H9 (cell line): ENCODE results near the gene YIPF1. TPM values are rescaled to one million over a fixed set of nuclear protein-coding genes. Genes with fewer than 3 reads are reported as not detected.

Experiments used
- DNase-seq: peaks from one replicate; pipeline ENCODE4 v3.0.0-alpha.2; 2017
- H2AFZ ChIP-seq: one replicate; pipeline ENCODE4 v1.6.1; 2013; ENCODE audit warnings: mild to moderate bottlenecking, low read length, control low read depth, moderate library complexity
- H2AK5ac ChIP-seq: 2 replicates; pipeline ENCODE4 v1.6.1; 2013; ENCODE audit warnings: low read length, control low read depth, mixed read lengths; ENCODE audit not compliant: insufficient read length
- H2BK120ac ChIP-seq: one replicate; pipeline ENCODE4 v1.6.1; 2013; ENCODE audit warnings: low read depth, mild to moderate bottlenecking, low read length, control low read depth, inconsistent platforms; ENCODE audit not compliant: poor library complexity, severe bottlenecking
- H2BK12ac ChIP-seq: 2 replicates; pipeline ENCODE4 v1.6.1; 2013; ENCODE audit warnings: low read length, control low read depth, mixed read lengths, low read depth; ENCODE audit not compliant: insufficient read length
- H2BK15ac ChIP-seq: 2 replicates; pipeline ENCODE4 v1.6.1; 2013; ENCODE audit warnings: low read depth, low read length, control low read depth
- H2BK20ac ChIP-seq: one replicate; pipeline ENCODE4 v1.6.1; 2013; ENCODE audit warnings: low read depth, mild to moderate bottlenecking, low read length, control low read depth, inconsistent platforms; ENCODE audit not compliant: poor library complexity, severe bottlenecking
- H2BK5ac ChIP-seq: 2 replicates; pipeline ENCODE4 v1.6.1; 2013; ENCODE audit warnings: low read length, control low read depth, mixed read lengths; ENCODE audit not compliant: insufficient read length
- H3K14ac ChIP-seq: 2 replicates; pipeline ENCODE4 v1.6.1; 2013; ENCODE audit warnings: low read length, control low read depth; ENCODE audit not compliant: insufficient read depth
- H3K18ac ChIP-seq: 2 replicates; pipeline ENCODE4 v1.6.1; 2013; ENCODE audit warnings: low read depth, mild to moderate bottlenecking, mixed read lengths, low read length, control low read depth; ENCODE audit not compliant: insufficient read length
- H3K23ac ChIP-seq: 2 replicates; pipeline ENCODE4 v1.6.1; 2013; ENCODE audit warnings: low read length, control low read depth, mixed read lengths, low read depth; ENCODE audit not compliant: insufficient read length
- H3K23me2 ChIP-seq: 2 replicates; pipeline ENCODE4 v1.6.1; 2013; ENCODE audit warnings: low read depth, mild to moderate bottlenecking, mixed read lengths, low read length, control low read depth; ENCODE audit not compliant: insufficient read length, poor library complexity, severe bottlenecking
- H3K27ac ChIP-seq: 2 replicates; pipeline ENCODE4 v1.5.1; 2013; ENCODE audit warnings: low read length, control low read depth, mixed read lengths, low read depth; ENCODE audit not compliant: insufficient read length
- H3K27me3 ChIP-seq: 2 replicates; pipeline ENCODE4 v1.6.1; 2013; ENCODE audit warnings: low read length, control low read depth, inconsistent platforms; ENCODE audit not compliant: insufficient read depth
- H3K4ac ChIP-seq: 2 replicates; pipeline ENCODE4 v1.6.1; 2013; ENCODE audit warnings: low read depth, mild to moderate bottlenecking, control low read depth, inconsistent platforms, low read length, moderate library complexity
- H3K4me1 ChIP-seq: 2 replicates; pipeline ENCODE4 v1.6.1; 2013; ENCODE audit warnings: low read length, control low read depth, inconsistent platforms; ENCODE audit not compliant: insufficient read depth
- H3K4me2 ChIP-seq: 2 replicates; pipeline ENCODE4 v1.6.1; 2013; ENCODE audit warnings: low read length, control low read depth, mixed read lengths; ENCODE audit not compliant: insufficient read length, insufficient read depth
- H3K56ac ChIP-seq: 2 replicates; pipeline ENCODE4 v1.6.1; 2013; ENCODE audit warnings: low read depth, mild to moderate bottlenecking, mixed read lengths, low read length, control low read depth; ENCODE audit not compliant: insufficient read length
- H3K79me1 ChIP-seq: 2 replicates; pipeline ENCODE4 v1.6.1; 2013; ENCODE audit warnings: low read depth, mild to moderate bottlenecking, moderate library complexity, low read length, control low read depth, inconsistent platforms; ENCODE audit not compliant: insufficient read depth, poor library complexity, severe bottlenecking
- H3K79me2 ChIP-seq: 2 replicates; pipeline ENCODE4 v1.6.1; 2013; ENCODE audit warnings: low read length, control low read depth, inconsistent platforms; ENCODE audit not compliant: insufficient read depth
- H3K9ac ChIP-seq: 2 replicates; pipeline ENCODE4 v1.6.1; 2013; ENCODE audit warnings: low read length, control low read depth, mixed read lengths; ENCODE audit not compliant: insufficient read length; ENCODE audit errors: extremely low read depth
- H3K9me3 ChIP-seq: one replicate; pipeline ENCODE4 v1.6.1; 2013; ENCODE audit warnings: low read depth, low read length, inconsistent platforms; ENCODE audit not compliant: control insufficient read depth
- H3T11ph ChIP-seq: one replicate; pipeline ENCODE4 v1.6.1; 2013; ENCODE audit warnings: mild to moderate bottlenecking, low read length, control low read depth, inconsistent platforms
- H4K20me1 ChIP-seq: one replicate; pipeline ENCODE4 v1.6.1; 2013; ENCODE audit not compliant: control insufficient read depth, insufficient read length, insufficient read depth
- H4K5ac ChIP-seq: 2 replicates; pipeline ENCODE4 v1.6.1; 2013; ENCODE audit warnings: low read depth, mild to moderate bottlenecking, mixed read lengths, low read length, control low read depth; ENCODE audit not compliant: insufficient read length
- H4K8ac ChIP-seq: replicated peaks from 2 replicates; pipeline ENCODE4 v1.6.1; 2013; ENCODE audit warnings: low read length, control low read depth, mixed read lengths, low read depth; ENCODE audit not compliant: insufficient read length
- H4K91ac ChIP-seq: 2 replicates; pipeline ENCODE4 v1.6.1; 2013; ENCODE audit warnings: low read depth, mild to moderate bottlenecking, moderate library complexity, mixed read lengths, low read length, control low read depth; ENCODE audit not compliant: insufficient read length
- H3K27ac Mint-ChIP-seq, 3 experiments: 2 replicates in 2 of 3; 3 replicates in 1 of 3; pipeline ENCODE4 v1.8.0; 2020 to 2021; ENCODE audit warnings: mixed read lengths in 3 of 3, mild to moderate bottlenecking in 1 of 3, moderate library complexity in 1 of 3
- H3K27me3 Mint-ChIP-seq: 2 replicates; pipeline ENCODE4 v1.8.0; 2021; ENCODE audit warnings: low read depth, mild to moderate bottlenecking, moderate library complexity, mixed read lengths
- H3K36me3 Mint-ChIP-seq, 3 experiments: 2 replicates in 2 of 3; 3 replicates in 1 of 3; pipeline ENCODE4 v1.8.0; 2020 to 2021; ENCODE audit warnings: low read depth in 3 of 3, mixed read lengths in 3 of 3; ENCODE audit not compliant: insufficient read depth in 1 of 3
- H3K4me1 Mint-ChIP-seq, 2 experiments: 2 replicates each; pipeline ENCODE4 v1.8.0; 2020; ENCODE audit warnings: mixed read lengths in 2 of 2
- H3K4me3 Mint-ChIP-seq, 2 experiments: 2 replicates in 1 of 2; 3 replicates in 1 of 2; pipeline ENCODE4 v1.8.0; 2020 to 2021; ENCODE audit warnings: mild to moderate bottlenecking in 2 of 2, mixed read lengths in 2 of 2, moderate library complexity in 1 of 2
- H3K9me3 Mint-ChIP-seq, 2 experiments: 2 replicates in 1 of 2; 3 replicates in 1 of 2; pipeline ENCODE4 v1.8.0; 2020; ENCODE audit warnings: mild to moderate bottlenecking in 2 of 2, mixed read lengths in 2 of 2, moderate library complexity in 1 of 2
- WGBS: extraction: QIAGEN DNeasy Blood & Tissue Kit; methylation state at CpG from one replicate; pipeline ENCODE4 v1.1.7; 2013; ENCODE audit warnings: missing lambda C conversion rate, low lambda C conversion rate, mixed read lengths; ENCODE audit not compliant: insufficient read length; ENCODE audit errors: extremely low coverage; 5-methylcytosine and 5-hydroxymethylcytosine counted together
- total RNA-seq: library from RNA; stranded (reverse); gene quantifications from 2 replicates; pipeline ENCODE4 v1.2.1, GENCODE V29; 2021
- TF ChIP-seq, protein P1 (sequence below): fragments of 200-600 bp; sonication (generic); conservative IDR thresholded peaks from 3 replicates; pipeline ENCODE4 v1.8.0; 2021; ENCODE audit warnings: antibody characterized with exemption, mild to moderate bottlenecking

YIPF1 gene
- total RNA-seq, 1 experiment from 2014 or later = 29.1 TPM

DNA sequence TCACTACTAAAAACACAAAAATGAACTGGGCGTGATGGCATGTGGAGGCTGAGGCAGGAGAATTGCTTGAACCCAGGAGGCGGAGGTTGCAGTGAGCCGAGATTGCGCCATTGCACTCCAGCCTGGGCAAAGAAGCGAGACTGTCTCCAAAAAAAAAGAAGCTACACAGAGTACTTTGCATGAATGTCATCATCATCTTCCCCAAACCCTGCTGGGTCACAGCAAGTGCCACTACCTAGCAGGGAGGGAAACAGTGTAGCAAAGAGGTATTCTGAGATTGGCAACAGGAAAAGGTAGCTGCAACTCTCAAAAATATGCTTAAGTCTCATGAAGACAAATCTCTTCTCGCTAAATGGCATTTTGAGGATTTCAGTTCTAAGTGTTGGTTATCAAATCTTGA lies 64.3 kb downstream of the YIPF1 start:
- peaks cover 20 to 59% (median 52%) of the 10 kb centered on the region in 3 experiments; a peak in 6 of 7 replicates for H3K36me3 Mint-ChIP-seq
- no peak overlapping the region for H3T11ph ChIP-seq
- H3K9ac ChIP-seq = no peak overlapping the region

More for the DNA sequence above, 64.3 kb downstream of the YIPF1 start:
- Mint-ChIP-seq H3K4me1 (no peaks in the 10 kb centered on the region), H3K9me3 (no peaks in the 10 kb centered on the region), H3K27me3 (no peaks in the 10 kb centered on the region), H3K4me3 (no peak overlapping the region), H3K27ac (no peak overlapping the region)
- Histone ChIP-seq H4K91ac (no peak overlapping the region), H2AK5ac (no peak overlapping the region), H2BK15ac (no peak overlapping the region), H4K8ac (no peak overlapping the region), H3K27ac (no peak overlapping the region), H3K79me1 (no peaks in the 10 kb centered on the region), H3K79me2 (no peaks in the 10 kb centered on the region; the same call in 1 of the 2 replicates), H3K27me3 (no peaks in the 10 kb centered on the region), H3K4me2 (no peak overlapping the region), H2AFZ (no peak overlapping the region), H4K20me1 (no peaks in the 10 kb centered on the region), H3K4me1 (no peaks in the 10 kb centered on the region), H3K56ac (no peak overlapping the region), H2BK20ac (no peak overlapping the region), H2BK12ac (no peak overlapping the region), H3K23me2 (no peaks in the 10 kb centered on the region), H3K23ac (no peak overlapping the region), H2BK120ac (no peak overlapping the region), H3K9me3 (no peaks in the 10 kb centered on the region), H3K14ac (no peak overlapping the region), H4K5ac (no peak overlapping the region), H2BK5ac (no peak overlapping the region), H3K18ac (no peak overlapping the region), H3K4ac (no peak overlapping the region)
- no peak for DNase-seq
- TF ChIP-seq, protein P1, sequence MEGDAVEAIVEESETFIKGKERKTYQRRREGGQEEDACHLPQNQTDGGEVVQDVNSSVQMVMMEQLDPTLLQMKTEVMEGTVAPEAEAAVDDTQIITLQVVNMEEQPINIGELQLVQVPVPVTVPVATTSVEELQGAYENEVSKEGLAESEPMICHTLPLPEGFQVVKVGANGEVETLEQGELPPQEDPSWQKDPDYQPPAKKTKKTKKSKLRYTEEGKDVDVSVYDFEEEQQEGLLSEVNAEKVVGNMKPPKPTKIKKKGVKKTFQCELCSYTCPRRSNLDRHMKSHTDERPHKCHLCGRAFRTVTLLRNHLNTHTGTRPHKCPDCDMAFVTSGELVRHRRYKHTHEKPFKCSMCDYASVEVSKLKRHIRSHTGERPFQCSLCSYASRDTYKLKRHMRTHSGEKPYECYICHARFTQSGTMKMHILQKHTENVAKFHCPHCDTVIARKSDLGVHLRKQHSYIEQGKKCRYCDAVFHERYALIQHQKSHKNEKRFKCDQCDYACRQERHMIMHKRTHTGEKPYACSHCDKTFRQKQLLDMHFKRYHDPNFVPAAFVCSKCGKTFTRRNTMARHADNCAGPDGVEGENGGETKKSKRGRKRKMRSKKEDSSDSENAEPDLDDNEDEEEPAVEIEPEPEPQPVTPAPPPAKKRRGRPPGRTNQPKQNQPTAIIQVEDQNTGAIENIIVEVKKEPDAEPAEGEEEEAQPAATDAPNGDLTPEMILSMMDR = no peak
- no CpG with 5 or more reads among the region's 6 CpGs for WGBS
